GM12872 (cell line): ENCODE data around the gene DAD1.

ENCODE experiments used
- CTCF ChIP-seq: IDR thresholded peaks from 3 replicates; pipeline ENCODE4 v1.5.1; 2011; ENCODE audit warnings: low read depth, mild to moderate bottlenecking, low read length, moderate library complexity; ENCODE audit not compliant: insufficient read depth

Gene DAD1

GRCh38 chr14:22589096-22589839 is at the start of gene DAD1:
TSS of gene DAD1 (minus strand) at chr14:22589224. CDS start at chr14:22589157, 67 bp downstream.
- TF ChIP-seq CTCF, result no peak

- TF ChIP-seq CTCF, result no peak
Measured at GRCh38 chr14:22634233-22634900, 45.3 kb upstream of the DAD1 start.

- no peak for TF ChIP-seq CTCF
Measured at GRCh38 chr14:22630486-22630885, 41.5 kb upstream of the DAD1 start.

GRCh38 chr14:22630066-22630465 is 41.0 kb upstream of the DAD1 start:
- no peak for TF ChIP-seq CTCF

- TF ChIP-seq CTCF, result no peak
Measured at GRCh38 chr14:22629361-22629760, 40.3 kb upstream of the DAD1 start.

GRCh38 chr14:22627506-22628263 is 38.7 kb upstream of the DAD1 start:
- no peak for TF ChIP-seq CTCF

- no peak for TF ChIP-seq CTCF
Measured at GRCh38 chr14:22626590-22626989, 37.6 kb upstream of the DAD1 start.
